ENCODE results near the gene PARVB.

DNA sequence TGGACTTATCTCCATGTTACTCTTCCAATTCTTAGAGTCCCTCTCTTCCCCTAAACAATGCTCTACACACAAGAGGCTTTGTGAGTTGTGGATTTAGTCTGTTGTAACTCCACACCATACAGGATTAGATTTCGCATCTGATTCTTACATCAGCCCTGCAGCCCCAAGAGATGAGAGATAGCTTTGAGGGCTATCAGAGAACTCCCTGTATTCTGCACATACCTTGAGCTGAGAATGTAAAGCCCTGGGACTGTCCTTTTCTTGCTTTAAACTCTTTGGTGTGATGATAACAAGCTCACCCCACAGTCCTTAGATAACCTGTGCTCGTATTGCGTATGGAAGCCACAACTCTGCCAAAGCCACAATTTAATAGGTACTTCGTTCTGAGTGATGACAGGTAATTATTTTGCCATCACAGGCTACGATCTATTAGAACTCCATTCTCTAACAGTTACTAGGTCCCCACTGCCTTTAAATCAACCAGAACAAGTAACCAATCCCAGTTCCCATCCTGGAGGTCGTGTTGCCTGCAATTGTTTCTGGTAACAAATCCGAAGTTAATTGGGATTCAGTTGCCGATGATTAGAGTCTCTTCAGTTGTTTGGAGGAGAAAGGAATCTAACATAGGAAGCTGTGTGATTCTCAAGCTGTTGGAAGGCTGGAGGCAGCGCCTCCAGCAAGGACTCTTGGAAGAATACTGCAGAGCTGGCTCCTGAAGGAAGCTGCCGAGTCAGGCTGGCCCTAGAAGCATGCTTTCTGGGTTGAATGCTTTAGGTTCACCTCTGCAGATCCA lies 155.3 kb downstream of the PARVB start:
- TF ChIP-seq, protein P1, sequence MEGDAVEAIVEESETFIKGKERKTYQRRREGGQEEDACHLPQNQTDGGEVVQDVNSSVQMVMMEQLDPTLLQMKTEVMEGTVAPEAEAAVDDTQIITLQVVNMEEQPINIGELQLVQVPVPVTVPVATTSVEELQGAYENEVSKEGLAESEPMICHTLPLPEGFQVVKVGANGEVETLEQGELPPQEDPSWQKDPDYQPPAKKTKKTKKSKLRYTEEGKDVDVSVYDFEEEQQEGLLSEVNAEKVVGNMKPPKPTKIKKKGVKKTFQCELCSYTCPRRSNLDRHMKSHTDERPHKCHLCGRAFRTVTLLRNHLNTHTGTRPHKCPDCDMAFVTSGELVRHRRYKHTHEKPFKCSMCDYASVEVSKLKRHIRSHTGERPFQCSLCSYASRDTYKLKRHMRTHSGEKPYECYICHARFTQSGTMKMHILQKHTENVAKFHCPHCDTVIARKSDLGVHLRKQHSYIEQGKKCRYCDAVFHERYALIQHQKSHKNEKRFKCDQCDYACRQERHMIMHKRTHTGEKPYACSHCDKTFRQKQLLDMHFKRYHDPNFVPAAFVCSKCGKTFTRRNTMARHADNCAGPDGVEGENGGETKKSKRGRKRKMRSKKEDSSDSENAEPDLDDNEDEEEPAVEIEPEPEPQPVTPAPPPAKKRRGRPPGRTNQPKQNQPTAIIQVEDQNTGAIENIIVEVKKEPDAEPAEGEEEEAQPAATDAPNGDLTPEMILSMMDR (IDR thresholded peaks at IDR 0.05): no peak
- TF ChIP-seq POLR2A (IDR thresholded peaks at IDR 0.05): no peak

All from uterus (tissue), 2 donors.